Heart left ventricle (tissue), 13 donors: ENCODE measurements around the gene MRPS6.

ENCODE experiments used
- CTCF ChIP-seq, 12 donors: fragments of 200-600 bp; sonication (generic) in 4 of 12; IDR thresholded peaks; one replicate each; pipeline versions ENCODE4 v1.5.0 to v1.8.0; 2018 to 2022; ENCODE audit warnings: antibody characterized with exemption in 12 of 12, mild to moderate bottlenecking in 5 of 12
- POLR2A ChIP-seq, 2 donors: fragments of 450-650 bp; IDR thresholded peaks; one replicate each; pipeline ENCODE4 v1.6.1; 2017; ENCODE audit warnings: antibody characterized with exemption in 2 of 2, mild to moderate bottlenecking in 2 of 2, moderate library complexity in 2 of 2
- donor health status: ischemic (EF 13 %, LVEDD 7.1; RV severe dilation, severe dysfunction).
- donor health status: DM: no; HTN: yes; CAD: no.
- donor health status: DM: no; HTN: no; CAD: no.
- donor health status: ischemic (EF 25% LVEDD 6.9; RV normal size, moderate dysfunction).
- donor health status: ischemic (EF 25% LVEDD 5.7; RV mildly dilated, moderate dysfunction).
- donor health status: ischemic (EF 35%, LVEDD 5.7; RV mildly dilated, moderate dysfunction).
- donor health status: nonischemic (EF 11% LVEDD 7.7; RV severe dilation, severe dysfunction).
- donor health status: DM: yes; HTN: yes; CAD: no.
- donor health status: PGD.
- donor health status: ischemic (EF 29% LVEDD 5.4; RV normal size, mild dysfunction).
- donor health status: nonischemic (EF 23%, LVEDD 6.1; RV moderate dilation, normal function).

DNA sequence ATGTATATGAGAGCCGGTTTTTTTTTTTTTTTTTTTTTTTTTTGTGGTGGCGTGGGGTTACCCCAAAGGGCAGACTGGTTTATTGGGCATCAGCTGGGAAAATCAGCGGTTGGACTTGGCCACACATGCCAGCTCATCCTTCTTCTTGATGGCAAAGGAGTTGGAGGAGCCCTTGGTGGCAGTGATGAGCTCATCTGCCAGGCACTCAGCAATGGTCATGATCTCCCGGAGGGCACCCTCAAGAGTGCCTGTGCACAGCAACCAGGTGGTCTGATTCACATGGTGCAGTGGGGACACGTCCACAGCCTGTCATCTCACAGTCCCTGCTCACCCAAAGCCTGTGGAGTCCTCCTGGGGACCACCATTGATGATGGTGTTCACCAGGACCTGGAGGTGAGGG is 62.0 kb downstream of the MRPS6 start:
- no peak for TF ChIP-seq CTCF (IDR thresholded peaks at IDR 0.05)
- TF ChIP-seq POLR2A (IDR thresholded peaks at IDR 0.05), result no peak
